HepG2 (cell line): ENCODE results near the gene CAPN2. TPM values are rescaled to one million over a fixed set of nuclear protein-coding genes. Genes with fewer than 3 reads are reported as not detected.

Experiments
- BRD4 ChIP-seq: sonication (generic); formaldehyde crosslinking; IDR thresholded peaks from 2 replicates; pipeline ENCODE4 v1.4.0; 2020; ENCODE audit warnings: missing genetic modification reagents
- CCDC6 ChIP-seq: sonication (generic); formaldehyde crosslinking; IDR thresholded peaks from 2 replicates; pipeline ENCODE4 v1.8.1; 2022; ENCODE audit warnings: mild to moderate bottlenecking, missing genetic modification reagents, moderate library complexity
- CHD4 ChIP-seq: fragments of 200-600 bp; sonication (generic); IDR thresholded peaks from 2 replicates; pipeline ENCODE4 v1.7.0; 2017; ENCODE audit warnings: mild to moderate bottlenecking, low read length, borderline replicate concordance
- GMEB1 ChIP-seq: sonication (generic); formaldehyde crosslinking; IDR thresholded peaks from 2 replicates; pipeline ENCODE4 v1.5.1; 2020; ENCODE audit warnings: missing genetic modification reagents, mild to moderate bottlenecking, borderline replicate concordance
- MXD1 ChIP-seq: sonication (generic); formaldehyde crosslinking; IDR thresholded peaks from 2 replicates; pipeline ENCODE4 v1.4.0; 2020; ENCODE audit warnings: mild to moderate bottlenecking, missing genetic modification reagents
- MYNN ChIP-seq: sonication (generic); formaldehyde crosslinking; IDR thresholded peaks from 2 replicates; pipeline ENCODE4 v1.4.0; 2020; ENCODE audit warnings: mild to moderate bottlenecking, low read depth, missing genetic modification reagents
- PLRG1 ChIP-seq: fragments of 450-650 bp; conservative IDR thresholded peaks from 2 replicates; pipeline ENCODE4 v1.6.1; 2016
- RNF2 ChIP-seq: fragments of 450-650 bp; conservative IDR thresholded peaks from 2 replicates; pipeline ENCODE4 v1.6.1; 2016; ENCODE audit warnings: low read depth
- RNF219 ChIP-seq: sonication (generic); formaldehyde crosslinking; IDR thresholded peaks from 2 replicates; pipeline ENCODE4 v1.5.0; 2020; ENCODE audit warnings: mild to moderate bottlenecking, missing genetic modification reagents
- SAFB2 ChIP-seq: sonication (generic); formaldehyde crosslinking; IDR thresholded peaks from 2 replicates; pipeline ENCODE4 v1.5.1; 2020; ENCODE audit warnings: missing genetic modification reagents, low read depth, mild to moderate bottlenecking, borderline replicate concordance
- TFDP2 ChIP-seq: sonication (generic); formaldehyde crosslinking; IDR thresholded peaks from 2 replicates; pipeline ENCODE4 v1.4.0; 2020; ENCODE audit warnings: missing genetic modification reagents
- THAP8 ChIP-seq: sonication (generic); formaldehyde crosslinking; IDR thresholded peaks from 2 replicates; pipeline ENCODE4 v1.5.1; 2020; ENCODE audit warnings: missing genetic modification reagents, mild to moderate bottlenecking, borderline replicate concordance
- TP53 ChIP-seq: sonication (generic); formaldehyde crosslinking; conservative IDR thresholded peaks from 2 replicates; pipeline ENCODE4 v1.4.0; 2020; ENCODE audit warnings: missing genetic modification reagents
- ZBTB26 ChIP-seq: IDR thresholded peaks from 2 replicates; pipeline ENCODE4 v1.6.1; 2016; ENCODE audit warnings: missing compliant biosample characterization, missing genetic modification reagents, borderline replicate concordance
- ZBTB7B ChIP-seq: sonication (generic); formaldehyde crosslinking; IDR thresholded peaks from 2 replicates; pipeline ENCODE4 v1.4.0; 2020; ENCODE audit warnings: missing genetic modification reagents
- ZC3H13 ChIP-seq: sonication (generic); formaldehyde crosslinking; IDR thresholded peaks from 2 replicates; pipeline ENCODE4 v1.8.1; 2023; ENCODE audit warnings: mild to moderate bottlenecking, missing genetic modification reagents, moderate library complexity
- ZNF20 ChIP-seq: sonication (generic); formaldehyde crosslinking; IDR thresholded peaks from 2 replicates; pipeline ENCODE4 v1.4.0; 2020; ENCODE audit warnings: mild to moderate bottlenecking, moderate library complexity, missing genetic modification reagents
- ZNF713 ChIP-seq: sonication (generic); formaldehyde crosslinking; IDR thresholded peaks from 2 replicates; pipeline ENCODE4 v1.4.0; 2020; ENCODE audit warnings: mild to moderate bottlenecking, missing genetic modification reagents
- ZNF770 ChIP-seq: sonication (generic); formaldehyde crosslinking; IDR thresholded peaks from 2 replicates; pipeline ENCODE4 v1.5.0; 2020; ENCODE audit warnings: mild to moderate bottlenecking, missing genetic modification reagents
- ZSCAN21 ChIP-seq: sonication (generic); formaldehyde crosslinking; IDR thresholded peaks from 2 replicates; pipeline ENCODE4 v1.8.0; 2022; ENCODE audit warnings: mild to moderate bottlenecking, missing genetic modification reagents, moderate library complexity, borderline replicate concordance
- polyA plus RNA-seq, 8 experiments: library from polyadenylated mRNA; depleted of rRNA in 3 of 8; stranded (reverse) in 7 of 8; unstranded in 1 of 8; fragments of >200 nt; fragmentation: Illumina TruSeq in 4 of 8; extraction: Trizol in 4 of 8; gene quantifications; 2 replicates each; pipeline versions ENCODE4 v1.2.1 to v1.2.3, GENCODE V29; 2011 to 2016; ENCODE audit warnings: low read depth in 4 of 8, missing spikeins in 1 of 8, mixed read lengths in 1 of 8; ENCODE audit not compliant: insufficient read depth in 1 of 8
- total RNA-seq, 5 experiments: library from RNA; depleted of rRNA; stranded (reverse); fragments of >200 nt; fragmentation: Illumina TruSeq; extraction: Trizol; gene quantifications; 2 replicates each; pipeline ENCODE4 v1.2.3, GENCODE V29; 2016; ENCODE audit warnings: low read depth in 1 of 5

CAPN2 gene
- total and polyA plus RNA-seq, 2 of the 13 experiments (the other 11 are each of a cell fraction or from before 2014, with no cell fraction given) = 6.2 to 7.4 TPM

- TF ChIP-seq RNF219 (CRISPR knock-in tag) (no peak), ZBTB26 (CRISPR knock-in tag) (no peak), BRD4 (CRISPR knock-in tag) (no peak), MXD1 (CRISPR knock-in tag) (no peak), CCDC6 (CRISPR knock-in tag) (peak; percentile 86; the same call in 1 of the 2 replicates), MYNN (no peak), ZNF20 (CRISPR knock-in tag) (no peak), THAP8 (CRISPR knock-in tag) (no peak), RNF2 (peak; percentile 77; the same call in 1 of the 2 replicates), ZSCAN21 (0 out of 2 replicates have a peak, but pooled peaks have one; percentile 9), TFDP2 (no peak), SAFB2 (CRISPR knock-in tag) (0 out of 2 replicates have a peak, but pooled peaks have one; percentile 10), PLRG1 (no peak), ZBTB7B (no peak), ZNF713 (CRISPR knock-in tag) (no peak), TP53 (CRISPR knock-in tag) (no peak), ZC3H13 (CRISPR knock-in tag) (no peak), CHD4 (0 out of 2 replicates have a peak, but pooled peaks have one; percentile 12), ZNF770 (CRISPR knock-in tag) (no peak), GMEB1 (CRISPR knock-in tag) (no peak)
Observed at GRCh38 chr1:223712194-223712849, at the start of gene CAPN2 (continued).
